ENCODE results near the gene ENTR1.

Gene ENTR1

DNA sequence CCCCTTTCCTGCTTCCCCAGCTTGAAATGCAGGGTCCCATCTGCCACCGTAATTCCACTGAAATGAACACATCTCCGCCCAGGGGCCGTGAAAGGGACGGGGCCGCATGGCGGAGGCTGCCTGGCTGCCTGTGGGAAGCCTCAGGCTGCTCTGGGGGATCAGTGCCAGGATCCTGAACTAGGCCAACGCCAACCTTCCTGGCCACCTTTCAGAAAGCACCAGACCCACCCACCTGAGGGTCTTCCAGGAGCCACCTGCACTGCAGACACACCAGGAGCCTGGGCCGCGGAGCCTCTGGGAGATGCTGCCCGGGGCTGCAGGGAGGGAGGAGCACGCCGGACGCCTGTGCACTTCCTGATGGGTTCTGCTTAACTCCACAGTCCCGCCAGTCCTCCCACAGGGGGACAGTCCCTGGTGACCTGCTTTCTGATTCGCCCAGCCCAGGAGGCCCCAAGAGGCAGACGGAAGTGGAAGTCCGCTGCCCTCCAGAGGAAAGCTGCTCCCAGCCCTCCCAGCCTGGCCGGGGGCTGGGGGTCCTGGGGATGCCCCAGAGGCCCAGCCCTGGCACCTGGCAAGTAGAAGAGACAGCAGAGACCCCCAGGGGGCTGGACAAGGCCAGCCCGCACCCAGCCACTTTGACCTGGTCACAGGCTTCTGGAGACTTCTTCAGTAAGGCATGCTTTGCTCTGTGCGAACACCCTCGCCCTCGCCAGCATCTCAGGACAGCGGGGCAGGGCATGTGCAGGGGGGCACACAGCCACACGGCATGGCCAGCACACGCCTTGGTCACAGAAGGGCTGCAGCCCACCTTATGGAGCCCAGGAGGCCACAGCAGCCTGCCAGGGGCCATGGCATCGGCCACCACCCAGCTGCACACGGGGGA, 36.9 kb downstream of the ENTR1 start, which contains the start of gene CARD9:
Gene CARD9, minus strand, starts transcription at position 370 of the 883 bp plus-strand sequence. CDS start 1,591 bp downstream, outside the sequence.
- DNase-seq: no peak

DNA sequence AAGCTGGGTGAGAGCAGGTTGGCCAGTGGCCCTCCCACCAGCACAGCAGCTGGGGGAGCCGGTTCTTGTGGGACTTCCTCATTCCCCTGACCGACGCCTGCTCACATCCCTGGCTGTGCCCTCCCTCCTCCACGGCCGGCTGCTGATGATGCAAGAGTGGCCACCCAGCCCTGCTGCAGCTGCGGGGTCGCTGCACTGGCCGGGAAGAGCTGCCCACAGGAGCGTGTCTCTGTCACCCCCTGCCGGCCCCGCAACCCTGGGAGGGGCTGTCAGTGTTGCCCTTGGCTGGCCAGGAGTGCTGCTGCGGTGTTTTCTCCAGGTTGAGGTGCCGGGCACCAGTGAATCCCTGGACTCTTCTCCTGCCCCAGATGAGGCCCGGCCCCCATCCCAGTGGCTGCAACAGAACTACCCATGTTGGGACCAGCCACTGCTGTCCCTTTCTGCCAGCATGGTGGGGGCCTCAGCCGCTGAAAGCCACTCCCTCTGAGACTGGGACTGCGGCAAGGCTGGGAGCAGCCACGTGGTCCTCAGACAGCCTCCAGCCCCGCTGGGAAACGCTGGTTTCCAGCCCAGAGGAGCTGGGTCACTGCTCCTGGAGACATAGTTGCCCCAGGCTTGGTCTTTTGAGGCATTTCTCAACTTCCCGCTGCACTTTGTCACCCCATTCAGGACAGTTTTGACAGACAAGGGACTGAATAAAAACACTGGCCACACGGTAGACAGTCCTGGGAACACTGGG, 37.7 kb downstream of the ENTR1 start:
- peak; percentile 56 for DNase-seq

DNA sequence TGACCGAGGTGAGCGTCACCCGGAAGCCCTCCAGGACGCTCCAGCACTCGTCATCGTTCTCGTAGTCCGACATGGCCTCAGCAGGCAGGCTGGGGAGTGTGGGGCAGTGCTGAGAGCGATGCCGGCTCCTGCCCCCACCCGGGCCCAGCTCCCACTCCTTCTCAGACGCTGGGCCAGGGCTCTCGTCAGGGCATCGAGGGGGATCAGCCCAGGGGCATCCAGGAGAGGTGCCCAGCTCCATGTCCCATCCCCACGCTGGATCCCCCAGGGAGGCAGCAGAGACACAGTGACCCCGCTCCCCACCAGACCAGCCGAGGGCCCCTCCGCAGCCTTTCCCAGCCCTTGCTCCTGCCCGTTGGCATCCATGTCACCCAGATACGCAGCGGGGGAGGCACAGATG, 38.4 kb downstream of the ENTR1 start:
- no peak for DNase-seq

DNA sequence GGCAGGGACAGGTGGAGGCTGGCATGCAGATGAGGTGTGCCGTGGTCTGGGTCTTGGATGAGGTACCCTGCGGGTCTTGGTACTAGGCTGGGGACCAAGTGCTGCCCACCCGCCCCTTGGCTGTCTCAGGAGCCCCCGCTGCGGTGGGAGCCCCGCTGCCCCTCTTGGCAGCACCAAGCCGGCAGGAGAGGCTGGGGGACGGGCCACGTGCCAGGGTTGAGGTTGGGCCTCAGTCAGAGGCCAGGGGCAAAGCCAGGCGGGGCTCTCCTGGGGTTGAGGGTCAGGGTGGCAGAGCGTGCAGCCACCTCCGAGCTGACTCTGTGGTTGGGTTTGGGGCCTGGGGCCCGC, 38.9 kb downstream of the ENTR1 start:
- no peak for DNase-seq

DNA sequence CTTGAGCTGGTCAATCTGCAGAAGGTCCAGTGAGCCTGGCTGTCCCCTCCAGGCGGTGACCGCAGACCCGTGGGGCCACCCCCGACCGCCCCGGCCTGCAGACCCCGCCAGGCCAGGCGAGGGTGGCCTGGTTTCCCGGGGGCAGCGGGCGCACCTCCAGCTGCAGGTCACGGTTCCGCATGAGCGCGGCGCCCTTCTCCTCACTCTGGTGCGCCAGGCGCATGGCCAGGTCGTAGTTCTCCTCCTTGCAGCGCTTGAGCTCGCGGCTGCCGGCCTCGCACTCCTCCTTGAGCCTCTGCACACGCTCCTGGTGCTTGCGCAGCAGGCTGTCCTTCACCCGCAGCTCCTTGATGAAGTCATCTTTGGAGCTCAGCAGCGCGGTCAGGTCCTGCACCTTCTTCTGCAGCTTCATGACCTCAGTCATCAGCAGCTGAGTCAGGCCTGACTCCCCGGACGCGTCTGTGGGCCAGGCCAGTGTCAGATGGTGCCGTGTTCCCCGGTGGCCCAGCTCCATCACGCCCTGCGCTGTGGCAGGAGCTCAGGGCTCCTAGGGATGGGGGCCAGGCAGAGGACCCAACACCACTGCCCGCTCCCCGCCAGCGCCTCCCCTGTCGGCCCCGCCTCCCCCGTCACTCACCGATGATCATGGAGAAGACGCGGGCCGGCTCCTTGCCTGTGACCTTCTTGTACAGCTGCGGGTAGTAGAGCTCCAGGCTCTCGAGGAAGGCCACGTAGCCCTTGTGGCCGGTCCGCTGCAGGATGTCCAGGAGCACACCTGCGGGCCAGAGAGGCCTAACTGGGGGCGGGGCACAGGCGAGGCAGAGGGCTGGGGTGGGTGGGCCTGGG, 39.5 kb downstream of the ENTR1 start:
- DNase-seq: no peak

DNA sequence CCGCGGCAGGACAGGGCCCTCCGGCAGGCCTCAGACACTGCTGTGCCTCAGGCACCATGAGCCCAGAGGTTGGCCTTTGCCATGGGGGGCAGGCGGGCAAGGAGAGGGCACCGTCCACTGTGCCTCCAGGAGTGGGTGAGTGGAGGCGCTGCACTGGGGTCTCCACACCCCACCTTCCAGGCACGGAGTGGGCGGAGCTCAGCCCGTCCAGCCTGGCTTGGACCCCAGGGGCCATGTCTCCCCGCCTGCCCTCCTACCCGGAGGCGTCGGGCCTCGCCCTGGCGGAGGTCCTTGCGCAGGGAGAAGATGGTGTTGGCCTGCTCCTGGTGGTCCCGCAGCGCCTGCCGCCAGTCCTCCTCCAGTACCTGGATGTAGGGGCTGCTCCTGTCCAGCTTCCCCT, 40.4 kb downstream of the ENTR1 start:
- no peak for DNase-seq

DNA sequence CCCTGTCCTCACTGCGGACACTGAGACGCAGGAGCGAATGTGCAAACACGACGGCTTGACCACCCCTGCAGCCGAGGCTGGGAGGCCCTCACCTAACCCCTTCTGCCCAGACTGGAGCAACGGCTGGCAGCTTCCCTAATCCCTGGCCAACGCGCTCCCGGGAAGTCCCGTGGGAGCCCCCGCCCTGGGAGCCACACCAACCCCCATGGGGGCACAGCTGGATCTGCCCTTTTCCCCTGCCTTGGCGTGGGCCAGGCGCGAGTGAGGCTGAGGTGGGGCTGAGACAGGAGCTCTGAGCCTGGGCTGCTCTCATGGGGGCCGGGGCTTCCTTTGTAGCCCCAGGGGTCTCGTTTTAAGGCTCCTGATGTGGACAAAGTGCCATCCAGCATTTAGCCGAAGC, 42.2 kb downstream of the ENTR1 start:
- DNase-seq: no peak

DNA sequence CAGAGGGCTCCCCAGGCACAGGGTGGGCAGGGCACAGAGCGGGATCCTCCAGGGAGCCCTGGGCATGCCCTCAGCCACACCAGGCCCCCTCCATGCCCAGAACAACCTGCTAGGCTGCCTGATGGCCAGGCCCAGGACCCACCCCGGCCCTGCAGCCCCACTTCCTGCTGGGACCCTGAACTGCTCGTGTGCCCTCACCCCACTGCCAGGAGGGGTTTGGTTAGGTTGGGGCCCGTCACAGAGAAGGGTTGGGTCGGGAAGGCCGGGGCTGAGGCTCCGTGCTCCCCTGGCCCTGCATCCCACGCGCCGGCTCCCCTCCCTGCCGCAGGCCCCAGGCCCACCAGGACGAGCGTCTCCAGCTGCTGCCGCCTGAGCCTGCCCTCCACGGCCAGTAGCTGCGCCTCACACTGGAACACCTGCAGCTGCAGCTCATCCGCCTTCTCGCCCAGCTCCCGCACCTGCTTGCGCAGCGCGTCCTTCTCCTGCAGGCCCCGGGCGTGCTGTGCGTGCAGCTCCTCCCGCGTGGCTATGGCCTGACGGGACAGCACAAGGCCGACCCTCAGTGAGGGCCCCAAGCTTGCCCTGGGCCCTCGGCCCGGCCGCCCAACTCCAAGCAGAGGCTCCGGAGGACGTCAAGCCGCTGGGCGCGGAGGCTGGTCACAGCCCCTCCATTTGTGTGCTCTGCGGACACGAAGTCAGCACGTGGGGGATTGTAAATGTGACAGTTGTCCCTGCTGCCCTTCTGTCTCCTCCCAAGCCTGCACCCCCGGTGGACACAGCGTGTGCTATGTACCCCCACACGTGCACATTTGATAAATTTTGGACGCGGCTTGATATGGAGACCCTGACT, 42.9 kb downstream of the ENTR1 start:
- DNase-seq: no peak

DNA sequence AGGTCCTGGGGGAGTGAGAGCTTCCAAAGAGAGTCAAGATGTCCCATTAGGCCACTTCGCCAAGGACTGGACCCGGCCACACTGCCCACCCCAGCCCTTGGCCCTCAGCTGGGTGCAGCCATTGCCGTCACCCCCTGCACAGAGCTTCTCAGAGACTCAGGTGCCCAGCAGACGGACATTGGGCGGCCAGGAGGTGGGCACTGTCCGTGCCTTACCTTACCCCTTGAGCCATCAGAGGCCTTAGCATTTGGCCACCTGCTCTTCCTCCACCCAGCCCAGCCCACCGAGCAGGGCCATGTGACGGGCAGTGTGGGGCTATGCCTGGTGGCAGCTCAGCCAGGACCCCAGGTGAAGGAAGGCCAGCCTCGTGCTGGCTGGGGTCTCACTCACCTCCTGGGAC, 43.6 kb downstream of the ENTR1 start:
- DNase-seq: no peak

DNA sequence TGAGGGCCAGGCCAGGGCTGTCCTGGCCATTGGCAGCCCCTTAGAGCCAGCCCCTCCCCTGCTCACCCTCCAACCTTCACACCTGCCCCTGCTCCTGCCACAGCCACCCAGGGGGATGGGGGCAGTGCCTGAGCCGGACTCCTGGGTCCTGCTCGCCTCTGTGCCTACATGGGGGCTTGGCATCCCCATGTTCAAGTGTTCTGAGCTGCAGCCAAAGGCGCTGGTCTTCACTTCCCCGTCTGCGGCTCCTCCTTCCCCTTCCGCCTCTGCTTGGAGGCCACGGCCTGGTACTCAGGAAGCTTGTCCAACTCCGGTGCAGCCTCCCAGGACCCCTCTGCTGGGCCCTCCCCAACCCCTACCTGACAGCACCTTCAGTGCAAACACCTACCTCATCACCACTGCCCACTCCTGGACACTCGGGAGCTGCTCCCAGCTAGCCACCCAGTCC, 44.6 kb downstream of the ENTR1 start:
- no peak for DNase-seq

DNA sequence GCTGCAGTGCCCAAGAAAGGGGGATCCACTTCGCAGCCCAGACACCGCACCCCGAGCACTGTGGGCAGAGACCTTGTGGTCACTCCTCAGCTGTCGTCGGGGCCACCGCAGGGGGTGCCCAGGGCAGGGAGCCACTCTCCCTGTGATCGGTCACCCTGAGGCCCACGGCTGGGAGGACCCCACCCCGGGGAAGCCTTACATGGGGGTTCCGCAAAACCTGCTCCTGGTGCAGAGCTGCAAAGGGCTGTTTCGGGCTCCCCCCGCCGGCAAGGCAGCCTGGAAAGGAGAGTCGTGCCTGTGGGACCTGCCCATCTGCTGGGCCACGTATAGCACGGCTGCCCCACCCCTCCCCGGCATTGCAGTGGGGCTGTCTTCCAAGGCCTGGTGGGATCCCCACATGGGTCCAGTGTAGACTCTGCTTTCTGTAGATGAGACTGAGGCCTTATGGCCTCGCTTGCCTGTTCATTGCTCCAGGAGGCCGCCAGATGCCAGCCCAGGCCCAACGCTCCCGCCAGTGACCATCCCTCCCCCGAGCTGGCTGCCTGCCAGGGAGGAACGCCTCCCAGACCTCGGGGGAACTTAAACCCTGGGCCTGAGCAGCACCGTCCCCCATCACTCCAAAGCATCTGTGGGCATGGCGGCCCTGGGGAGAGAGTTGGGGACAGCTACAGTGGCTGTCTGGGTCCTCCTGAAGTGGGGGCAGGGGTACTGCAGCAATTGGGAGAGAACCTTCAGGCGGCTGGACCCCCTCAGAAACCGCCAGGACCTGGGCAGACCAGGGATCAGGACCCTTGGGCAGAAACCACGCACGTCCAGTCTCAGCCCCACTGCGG, 45.3 kb downstream of the ENTR1 start:
- DNase-seq: no peak

DNA sequence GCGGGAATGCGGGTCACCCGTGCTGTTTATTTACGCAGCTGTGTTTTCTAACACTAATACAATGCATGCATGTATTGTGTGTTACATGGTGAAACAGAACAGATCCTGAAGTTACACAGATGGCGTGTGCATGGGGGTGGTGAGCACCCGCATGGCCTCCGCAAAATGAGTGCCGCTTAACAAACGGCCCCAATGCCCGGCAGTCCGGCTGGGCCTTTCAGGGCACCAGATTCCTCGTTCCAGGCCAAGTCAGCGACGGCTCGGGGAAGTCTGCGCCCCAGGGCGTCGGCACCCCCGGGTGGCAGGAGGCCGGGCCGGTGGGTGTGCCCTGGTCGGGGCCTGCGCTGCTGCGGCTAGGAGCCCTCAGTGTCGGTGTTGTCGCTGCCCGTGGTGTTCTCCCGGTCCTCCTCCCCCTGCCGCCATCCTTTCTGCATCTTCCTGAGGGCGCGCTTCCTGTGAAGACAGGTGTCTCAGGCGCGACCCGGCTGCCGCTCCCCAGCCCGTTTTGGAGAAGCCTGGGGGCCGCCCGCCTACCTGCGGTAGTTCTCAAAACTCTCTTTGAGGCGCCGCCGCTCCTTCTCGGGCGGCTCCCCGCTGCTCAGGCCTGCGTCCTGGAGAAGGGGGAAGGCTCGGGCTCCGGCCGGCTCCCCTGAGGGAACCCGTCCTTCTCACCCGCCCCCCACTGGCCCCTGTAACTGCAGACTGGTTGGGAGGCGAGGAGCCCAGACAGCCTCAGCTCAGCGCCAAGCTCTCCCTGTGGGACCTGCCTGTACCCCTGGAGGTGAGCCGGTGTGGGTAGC, 46.3 kb downstream of the ENTR1 start:
- no peak for DNase-seq

DNA sequence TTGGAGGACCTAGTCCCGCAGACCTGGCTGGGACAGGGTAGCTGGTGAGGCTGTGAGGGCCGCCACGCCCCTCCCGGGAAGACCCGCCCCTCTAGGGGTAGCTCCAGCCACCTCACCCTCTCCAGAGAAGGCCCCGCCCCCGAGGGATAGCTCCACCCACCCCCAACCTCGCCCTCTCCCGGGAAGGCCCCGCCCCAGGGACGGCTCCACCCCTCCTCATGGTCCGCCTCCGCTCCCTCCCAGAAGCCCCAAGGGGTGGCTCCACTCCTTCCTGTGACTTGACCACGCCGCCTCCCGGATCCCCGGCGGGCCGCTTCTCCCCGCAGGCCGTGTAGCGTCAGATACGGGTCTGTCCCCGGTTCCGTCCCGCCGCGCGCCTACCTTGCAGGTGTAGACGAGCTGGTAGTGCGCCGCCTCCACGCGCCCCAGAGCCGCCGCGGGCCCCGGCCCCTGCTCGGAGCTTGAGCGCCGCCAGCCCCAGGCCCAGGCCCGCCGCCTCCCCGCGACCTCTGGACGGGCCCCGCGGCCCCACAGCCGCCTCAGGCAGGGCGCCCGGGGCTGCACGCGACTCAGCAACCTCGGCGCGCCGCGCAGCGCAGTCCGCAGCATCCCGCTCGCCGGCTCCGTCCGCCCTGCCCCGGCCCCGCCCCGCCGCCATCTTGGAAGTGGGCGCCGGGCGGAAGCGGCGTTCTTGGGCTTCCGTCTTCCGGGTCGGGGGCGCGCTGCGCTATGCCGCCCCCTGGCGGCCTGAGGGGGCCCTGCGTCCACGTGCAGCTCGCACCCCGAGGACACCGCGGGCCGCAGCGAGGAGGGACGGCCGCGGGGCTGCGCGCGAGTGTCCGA, 47.1 kb downstream of the ENTR1 start, which contains the start of gene DNLZ:
Gene DNLZ, minus strand, starts transcription at position 639 of the 843 bp plus-strand sequence. Its CDS starts 30 bp downstream, at position 609.
- peak; percentile 95 for DNase-seq

DNA sequence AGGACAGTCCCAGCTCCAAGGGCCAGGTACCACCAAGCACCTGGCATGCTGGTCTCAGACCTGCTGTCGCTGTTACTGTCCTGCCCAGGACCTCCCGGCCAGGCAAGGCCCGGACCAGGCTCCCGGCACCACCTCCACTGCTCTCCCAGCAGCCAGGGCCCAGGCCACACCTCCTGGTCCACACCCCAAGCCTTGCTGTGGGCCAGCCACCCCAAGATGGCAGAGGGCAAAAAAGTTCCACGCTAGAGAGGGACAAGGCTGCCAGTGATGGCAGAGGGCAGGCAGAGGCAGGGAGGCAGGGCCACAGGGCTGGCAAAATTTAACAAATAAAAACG, 48.0 kb downstream of the ENTR1 start:
- DNase-seq: no peak

DNA sequence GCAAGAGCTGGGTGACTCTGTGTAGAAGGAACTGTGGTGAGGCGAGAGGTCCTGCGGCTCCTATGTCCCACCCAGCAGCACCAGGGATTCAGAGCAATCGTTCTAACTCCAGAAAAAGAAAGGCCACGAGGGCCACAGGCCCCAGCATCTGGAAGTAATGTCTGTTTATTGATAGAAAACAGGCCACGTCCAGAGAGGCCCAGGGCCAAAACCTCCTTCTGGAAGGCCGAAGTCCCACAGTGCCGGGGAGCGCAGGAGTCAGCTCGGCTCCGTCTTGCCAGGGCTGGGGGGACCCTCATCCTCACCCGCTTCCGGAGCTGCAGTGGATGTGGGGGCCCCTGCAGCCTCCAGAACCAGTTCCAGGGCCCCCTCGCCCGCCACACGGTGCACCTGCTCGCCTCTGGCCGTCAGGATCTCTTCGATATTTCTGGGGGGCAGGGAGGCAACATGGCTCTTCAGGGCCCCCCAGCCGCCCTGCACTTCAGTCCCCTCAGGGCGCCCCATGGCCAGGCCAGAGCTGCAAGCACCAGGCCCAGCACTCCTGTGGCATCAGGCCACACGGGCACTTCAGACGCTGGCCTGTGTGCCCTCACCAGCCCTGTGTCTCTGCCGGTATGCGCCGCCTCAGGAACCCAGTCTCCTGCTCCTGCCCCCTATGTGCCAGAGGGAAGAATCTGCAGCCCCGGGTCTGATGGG, 48.5 kb downstream of the ENTR1 start:
- DNase-seq: no peak

DNA sequence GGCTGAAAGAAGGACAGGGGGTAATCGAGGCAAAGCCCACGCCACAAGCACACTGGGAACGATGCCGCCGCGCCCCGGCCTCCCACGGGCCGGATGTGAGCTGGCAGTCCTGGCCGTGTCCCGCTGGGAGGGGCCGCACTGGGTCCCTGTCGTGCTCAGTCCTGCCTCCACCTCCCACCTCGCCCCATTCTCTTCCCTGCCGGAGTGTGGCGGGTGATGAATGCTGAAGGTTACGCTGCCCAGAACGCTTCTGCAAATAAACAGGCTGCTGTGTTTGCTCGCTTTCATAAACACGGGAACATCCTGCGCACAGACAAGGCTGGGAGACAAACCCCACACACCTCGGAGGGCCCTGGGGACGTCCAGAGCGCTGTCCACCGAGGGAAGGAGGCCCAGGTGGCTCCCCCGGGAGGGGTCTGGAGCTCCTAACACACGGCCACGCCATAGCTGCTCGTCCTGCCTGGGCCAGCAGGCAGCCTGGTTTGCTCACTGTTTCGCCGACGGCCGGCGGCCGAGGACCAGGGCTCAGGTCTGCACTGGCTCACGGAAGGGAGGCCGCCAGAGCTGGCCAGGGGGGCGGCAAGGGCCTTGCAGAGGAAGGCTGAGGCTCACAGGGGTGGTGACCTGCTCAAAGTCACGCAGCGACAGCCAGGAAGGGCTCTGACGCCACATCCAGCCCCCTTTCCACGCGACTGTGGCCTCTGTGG, 49.2 kb downstream of the ENTR1 start:
- DNase-seq: no peak

DNA sequence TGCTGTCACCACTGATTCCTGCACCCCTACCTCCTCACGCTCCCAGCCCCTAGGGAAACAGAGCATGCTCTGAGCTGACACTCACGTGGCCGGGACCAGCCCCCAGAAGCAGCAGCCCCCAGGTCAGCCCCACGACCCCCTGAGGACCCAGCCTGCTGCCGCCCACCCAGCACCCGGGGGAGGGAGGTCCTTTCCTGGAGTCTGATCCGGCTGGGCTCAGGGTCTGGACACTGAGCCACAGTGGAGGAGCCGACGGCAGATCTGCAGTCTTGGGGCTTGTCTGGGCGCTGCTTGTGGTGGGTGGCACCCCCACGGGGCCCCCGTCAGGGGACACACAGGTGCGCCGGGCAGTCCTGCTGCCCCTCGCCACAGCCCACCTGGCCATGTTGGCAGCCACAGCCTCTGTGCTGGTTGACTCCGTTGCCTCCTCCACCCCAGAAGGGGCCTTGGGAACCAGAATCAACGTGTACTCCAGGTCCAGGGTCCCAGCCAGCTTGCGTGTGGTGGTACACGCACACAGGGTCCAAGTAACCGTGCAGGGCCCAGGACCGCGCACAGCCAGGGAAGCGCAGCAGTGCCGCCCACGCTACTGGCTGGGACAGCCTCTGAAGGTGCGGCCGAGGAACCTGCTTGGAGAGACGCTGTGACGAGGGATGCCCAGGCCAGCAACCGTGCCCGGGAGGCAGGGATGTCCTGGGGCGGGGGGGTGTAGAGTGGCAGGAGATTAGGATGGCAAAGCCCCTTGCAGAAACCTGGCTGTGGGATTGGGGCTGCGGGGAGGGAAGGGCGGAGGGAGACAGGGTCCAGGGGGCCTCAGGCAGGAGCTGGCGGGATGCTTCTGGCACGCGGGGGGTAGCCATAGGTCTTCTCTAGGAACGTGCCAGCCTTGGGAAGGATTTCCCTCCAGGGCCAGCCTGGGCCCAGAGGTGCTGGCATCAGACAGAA, 50.4 kb downstream of the ENTR1 start:
- no peak for DNase-seq

All from fibroblast of skin of right biceps (primary cell).